TTC549 (cell line): Measurements from ENCODE around the gene BCL2L11.

Experiments used
- FAIRE-seq: peaks from 2 replicates; lab custom pipeline; 2012; peaks lifted over from hg19 to GRCh38; lab: Jason Lieb, UNC

BCL2L11 gene

GRCh38 chr2:111192776-111193368 is 72.2 kb downstream of the BCL2L11 start:
- FAIRE-seq: no peak

- no peak for FAIRE-seq
These were observed 74.3 kb downstream of the BCL2L11 start for GRCh38 chr2:111194835-111195621.

DNA sequence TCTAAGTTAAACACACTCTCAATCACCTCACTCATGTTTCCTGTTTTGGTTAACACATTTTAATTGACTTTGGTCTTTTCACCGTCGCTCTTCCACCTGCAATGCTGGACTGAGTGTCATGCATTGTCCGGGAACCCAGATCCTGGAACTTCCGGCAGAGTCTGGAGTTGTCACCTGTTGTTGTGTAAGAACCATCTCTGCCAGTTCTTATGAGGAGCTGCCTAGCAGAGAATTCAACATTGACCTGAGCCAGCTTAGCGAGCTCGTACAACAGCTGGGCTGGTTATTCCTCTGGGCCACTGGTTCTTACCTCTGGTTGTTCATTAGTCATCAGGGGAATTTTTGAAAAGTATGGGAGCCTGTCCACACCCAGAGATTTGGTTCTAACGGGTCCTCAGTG is 75.7 kb downstream of the BCL2L11 start:
- FAIRE-seq: no peak

DNA sequence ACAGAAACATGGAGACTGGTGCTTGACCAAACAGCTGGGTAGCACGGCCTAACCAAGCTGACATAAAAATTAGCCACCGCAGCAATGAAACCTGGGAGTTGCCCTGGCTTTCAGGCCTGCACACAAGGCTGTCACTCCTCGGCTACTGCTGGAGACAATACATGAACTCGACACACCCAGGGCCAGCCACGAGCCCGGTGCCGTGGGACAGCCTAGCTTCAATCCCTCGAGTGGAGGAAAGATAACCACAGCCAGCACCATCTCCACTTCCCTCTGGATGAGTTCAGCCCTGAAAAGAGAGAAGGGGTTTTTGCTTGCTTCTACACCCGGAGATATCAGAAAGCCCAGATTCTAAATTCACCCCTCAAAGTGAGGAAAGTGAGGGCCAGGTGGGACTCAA is 78.0 kb downstream of the BCL2L11 start:
- FAIRE-seq: no peak

DNA sequence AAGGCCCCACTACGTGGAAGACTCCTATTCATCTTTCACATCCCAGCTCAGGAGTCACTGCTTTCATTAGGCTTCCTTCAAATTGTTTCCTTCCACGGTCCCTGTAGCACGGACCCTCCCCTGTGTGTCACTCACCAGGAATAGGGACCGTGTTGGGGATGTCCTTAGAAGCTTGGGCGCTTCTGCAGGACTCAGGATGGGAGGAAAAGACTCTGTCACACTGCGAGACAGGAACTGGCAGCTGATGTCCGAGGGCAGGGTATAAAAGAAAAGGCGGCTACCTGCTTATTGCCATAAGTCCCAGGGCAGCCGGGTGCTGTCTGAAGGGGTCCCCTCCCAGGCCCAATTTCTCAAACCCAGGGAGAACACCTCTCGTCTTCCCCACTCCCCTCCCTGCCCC is 79.1 kb downstream of the BCL2L11 start:
- FAIRE-seq: no peak

DNA sequence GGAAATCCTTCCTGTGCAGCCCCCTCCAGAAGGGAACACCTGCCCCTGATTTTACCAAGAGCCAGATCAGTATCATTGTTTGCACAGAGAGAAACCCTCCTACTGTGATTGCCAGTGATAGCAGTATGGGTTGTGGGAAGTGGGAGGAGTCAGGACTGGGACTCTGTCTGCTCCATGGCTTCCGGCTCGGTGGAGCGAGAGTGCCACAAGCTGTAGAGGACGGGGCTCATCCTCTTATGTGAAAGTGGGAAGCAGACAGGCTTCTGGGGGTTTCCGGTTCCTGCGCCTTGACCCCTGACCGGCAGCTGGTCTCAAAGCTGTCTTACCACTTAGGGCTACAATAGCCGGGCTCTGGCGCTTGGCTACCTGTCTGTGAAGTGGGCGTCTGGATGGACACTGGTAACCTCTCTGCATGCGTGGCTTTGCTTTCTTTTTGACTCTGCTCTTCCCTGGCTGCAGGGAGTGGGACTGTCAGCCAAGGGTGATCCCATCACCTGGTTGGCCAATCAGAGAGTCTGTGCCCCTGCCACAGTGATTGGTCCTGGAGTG is 79.7 kb downstream of the BCL2L11 start:
- no peak for FAIRE-seq

GRCh38 chr2:111201214-111201613 is 80.5 kb downstream of the BCL2L11 start:
- FAIRE-seq: no peak

GRCh38 chr2:111202266-111203040 is 81.7 kb downstream of the BCL2L11 start:
- no peak for FAIRE-seq

- FAIRE-seq: no peak
These were observed 84.0 kb downstream of the BCL2L11 start for GRCh38 chr2:111204706-111205105.

GRCh38 chr2:111205774-111206173 is 85.1 kb downstream of the BCL2L11 start:
- no peak for FAIRE-seq

DNA sequence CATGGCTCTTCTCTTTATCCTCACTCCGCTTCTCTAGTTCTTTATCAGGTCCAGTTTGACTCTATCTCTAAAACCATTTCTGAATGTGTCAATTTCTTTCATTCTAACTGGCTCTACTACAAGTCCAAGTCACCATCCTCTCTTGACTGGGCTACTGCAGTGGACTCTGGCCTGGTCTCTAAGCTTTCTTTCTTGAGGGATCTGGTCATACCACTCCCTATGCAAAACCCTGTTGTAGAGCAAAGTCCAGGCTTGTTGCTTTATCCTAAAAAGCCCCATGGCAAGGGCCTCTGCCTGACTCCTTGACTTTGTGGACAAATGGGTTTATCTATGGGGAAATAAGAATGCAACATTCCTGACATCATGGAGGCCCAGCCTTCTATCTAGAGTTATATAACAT is 87.1 kb downstream of the BCL2L11 start:
- no peak for FAIRE-seq

DNA sequence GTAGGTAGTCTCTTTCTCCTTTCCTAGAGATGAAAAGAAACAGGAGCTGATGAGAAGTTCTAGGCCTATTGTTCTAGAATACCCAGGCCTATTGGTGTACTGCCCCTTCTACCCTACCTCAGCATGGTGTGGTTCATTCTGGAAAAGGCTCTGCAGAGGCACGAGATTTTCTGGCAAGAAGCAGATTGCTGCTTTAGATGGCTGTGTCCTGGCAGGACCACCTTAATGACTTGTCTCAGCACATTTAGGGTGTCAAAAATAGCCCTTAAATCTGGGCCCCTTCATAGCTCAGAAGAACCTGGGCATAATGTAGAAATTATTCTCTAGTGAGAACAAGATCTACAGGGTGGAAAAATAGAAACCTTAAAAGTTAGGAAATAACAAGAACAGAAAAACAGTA is 87.9 kb downstream of the BCL2L11 start:
- no peak for FAIRE-seq

DNA sequence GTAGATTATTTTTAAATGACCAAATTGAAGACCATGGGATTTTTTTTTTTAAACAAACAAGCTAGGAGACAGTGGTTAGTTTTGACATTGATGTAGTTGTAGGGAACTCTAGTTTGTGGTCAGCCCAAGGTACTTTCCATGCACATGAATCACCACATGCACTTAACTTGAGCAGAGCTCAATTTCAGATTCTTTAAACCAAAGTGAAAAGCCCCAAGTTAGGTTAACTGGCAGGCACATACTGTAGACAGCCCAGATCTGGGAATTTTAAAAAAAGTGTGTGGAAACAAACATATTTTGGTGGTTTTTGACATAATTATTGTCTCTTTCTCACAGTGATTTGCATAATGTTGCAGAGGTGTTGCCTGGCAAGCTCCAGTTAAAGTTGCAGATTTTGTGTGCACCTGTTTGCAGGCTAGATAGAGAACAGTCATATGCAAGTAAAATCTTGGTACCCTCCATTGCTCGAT is 88.4 kb downstream of the BCL2L11 start:
- FAIRE-seq: no peak

DNA sequence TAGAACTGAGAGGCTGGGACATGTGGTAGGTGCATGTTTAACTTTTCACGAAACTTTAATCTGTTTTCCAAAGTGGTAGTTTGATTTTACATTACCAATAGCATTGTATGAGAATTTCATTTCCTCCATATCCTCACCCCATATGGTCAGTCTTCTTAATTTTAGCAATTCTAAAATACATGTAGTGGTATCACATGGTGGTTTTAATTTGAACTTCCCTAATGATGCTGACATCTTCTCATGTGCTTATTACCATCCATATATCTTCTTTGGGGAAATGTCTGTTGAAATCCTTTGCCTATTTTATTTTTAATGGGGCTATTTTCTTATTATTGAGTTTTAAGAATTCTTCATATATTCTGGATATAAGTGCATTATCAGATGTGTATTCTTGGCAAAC is 89.3 kb downstream of the BCL2L11 start:
- FAIRE-seq: no peak

GRCh38 chr2:111213877-111214276 is 93.2 kb downstream of the BCL2L11 start:
- peak; percentile 65 for FAIRE-seq

GRCh38 chr2:111216811-111217652 is 96.3 kb downstream of the BCL2L11 start:
- FAIRE-seq: no peak
